Mesodermal cell (in vitro differentiated cells): ENCODE measurements around the gene CERS6.
"Not testable (repeated sequence)": the region's sequence is repeated elsewhere in the genome, so short reads cannot be mapped to it uniquely, and the experiment has no call there.

Experiments
- H3K27ac ChIP-seq: 2 replicates; pipeline ENCODE4 v1.7.0; 2013; ENCODE audit warnings: mild to moderate bottlenecking, low read depth, low read length, moderate library complexity; ENCODE audit not compliant: severe bottlenecking
- H3K36me3 ChIP-seq: 2 replicates; pipeline ENCODE4 v1.7.1; 2013; ENCODE audit warnings: mild to moderate bottlenecking, low read length, moderate library complexity; ENCODE audit not compliant: control insufficient read depth, insufficient read depth
- H3K4me1 ChIP-seq: one replicate; pipeline ENCODE4 v1.7.1; 2013; ENCODE audit warnings: mild to moderate bottlenecking, low read length; ENCODE audit not compliant: insufficient read depth, control insufficient read depth, poor library complexity, severe bottlenecking
- H3K4me3 ChIP-seq: 2 replicates; pipeline ENCODE4 v1.7.0; 2013; ENCODE audit warnings: low read length, control low read depth, mild to moderate bottlenecking; ENCODE audit not compliant: insufficient read depth, poor library complexity, severe bottlenecking; ENCODE audit errors: extremely low read depth
- H3K9me3 ChIP-seq: 2 replicates; pipeline ENCODE4 v1.7.1; 2013; ENCODE audit warnings: mild to moderate bottlenecking, low read length, moderate library complexity; ENCODE audit not compliant: control insufficient read depth
- WGBS, 2 experiments: methylation state at CpG; one replicate each; pipeline ENCODE4 v1.1.5; 2013; ENCODE audit warnings: missing lambda C conversion rate in 2 of 2; ENCODE audit not compliant: insufficient coverage in 2 of 2; 5-methylcytosine and 5-hydroxymethylcytosine counted together

CERS6 gene

GRCh38 chr2:168658706-168659105, 202.6 kb downstream of the CERS6 start:
- Histone ChIP-seq H3K27ac (no peak overlapping the region), H3K9me3 (no peaks in the 10 kb centered on the region), H3K36me3 (no peaks in the 10 kb centered on the region), H3K4me1 (peaks cover 31% of the 10 kb centered on the region), H3K4me3 (no peak overlapping the region)
- 83 to 100% methylated on average over 2 to 3 of the region's 4 CpGs for WGBS, 2 experiments

GRCh38 chr2:168660870-168661862, 205.1 kb downstream of the CERS6 start:
- WGBS, 2 experiments, result 35 to 40% methylated on average over 3 to 6 of the region's 9 CpGs
- H3K27ac ChIP-seq, result peak overlapping the region; percentile 54

GRCh38 chr2:168661863-168662256, 205.8 kb downstream of the CERS6 start:
- Histone ChIP-seq H3K4me1 (peaks cover 36% of the 10 kb centered on the region), H3K27ac (peak overlapping the region; percentile 54)

More at GRCh38 chr2:168660870-168661862, 205.1 kb downstream of the CERS6 start:
- H3K4me1 ChIP-seq, result peaks cover 36% of the 10 kb centered on the region
- H3K4me3 ChIP-seq, result no peak overlapping the region
- no peaks in the 10 kb centered on the region for H3K36me3 ChIP-seq
- H3K9me3 ChIP-seq, result no peaks in the 10 kb centered on the region

GRCh38 chr2:168662651-168663208, 206.7 kb downstream of the CERS6 start:
- Histone ChIP-seq H3K4me1 (peaks cover 36% of the 10 kb centered on the region), H3K9me3 (no peaks in the 10 kb centered on the region), H3K4me3 (no peak overlapping the region), H3K27ac (no peak overlapping the region), H3K36me3 (no peaks in the 10 kb centered on the region)
- WGBS, 2 experiments, result 81 to 90% methylated on average over 2 to 6 of the region's 7 CpGs

More at GRCh38 chr2:168661863-168662256, 205.8 kb downstream of the CERS6 start:
- Histone ChIP-seq H3K36me3 (no peaks in the 10 kb centered on the region), H3K9me3 (no peaks in the 10 kb centered on the region), H3K4me3 (no peak overlapping the region)
- WGBS, 2 experiments, result 71 to 83% methylated on average over 1 to 2 of the region's 3 CpGs

GRCh38 chr2:168663993-168664392, 207.9 kb downstream of the CERS6 start:
- 86 to 100% methylated on average over 1 to 2 of the region's 3 CpGs for WGBS, 2 experiments
- no peak overlapping the region for H3K27ac ChIP-seq
- H3K36me3 ChIP-seq, result no peaks in the 10 kb centered on the region
- no peak overlapping the region for H3K4me3 ChIP-seq
- H3K9me3 ChIP-seq, result no peaks in the 10 kb centered on the region
- peaks cover 36% of the 10 kb centered on the region for H3K4me1 ChIP-seq

- not testable (repeated sequence) for H3K4me3 ChIP-seq, H3K9me3 ChIP-seq, H3K36me3 ChIP-seq, H3K27ac ChIP-seq
- 97 to 100% methylated on average over 3 of the region's 3 CpGs for WGBS, 2 experiments
- H3K4me1 ChIP-seq, result peaks cover 36% of the 10 kb centered on the region
These were observed 208.6 kb downstream of the CERS6 start for GRCh38 chr2:168664715-168665114.

GRCh38 chr2:168666339-168666738, 210.3 kb downstream of the CERS6 start:
- Histone ChIP-seq H3K4me1 (peaks cover 20% of the 10 kb centered on the region), H3K4me3 (no peak overlapping the region), H3K36me3 (no peaks in the 10 kb centered on the region), H3K27ac (no peak overlapping the region), H3K9me3 (no peaks in the 10 kb centered on the region)
- no CpG with 5 or more reads among the region's 1 CpG for WGBS, 2 experiments

- Histone ChIP-seq H3K4me1 (peaks cover 12% of the 10 kb centered on the region), H3K9me3 (no peaks in the 10 kb centered on the region), H3K36me3 (no peaks in the 10 kb centered on the region), H3K27ac (no peak overlapping the region), H3K4me3 (no peak overlapping the region)
- 88% methylated on average over 2 of the region's 3 CpGs; no CpG with 5 or more reads in 1 of the 2 experiments for WGBS, 2 experiments
These were observed 211.1 kb downstream of the CERS6 start for GRCh38 chr2:168667156-168667555.

GRCh38 chr2:168669151-168669550, 213.1 kb downstream of the CERS6 start:
- Histone ChIP-seq H3K4me1 (peaks cover under 1% of the 10 kb centered on the region), H3K9me3 (no peaks in the 10 kb centered on the region), H3K36me3 (no peaks in the 10 kb centered on the region), H3K27ac (no peak overlapping the region), H3K4me3 (no peak overlapping the region)

GRCh38 chr2:168670478-168670877, 214.4 kb downstream of the CERS6 start:
- WGBS, 2 experiments, result no CpG with 5 or more reads among the region's 1 CpG
- no peak overlapping the region for H3K4me3 ChIP-seq
- H3K36me3 ChIP-seq, result no peaks in the 10 kb centered on the region
- H3K9me3 ChIP-seq, result no peaks in the 10 kb centered on the region
- H3K4me1 ChIP-seq, result no peaks in the 10 kb centered on the region
- no peak overlapping the region for H3K27ac ChIP-seq

- no peak overlapping the region for H3K4me3 ChIP-seq
- H3K36me3 ChIP-seq, result no peaks in the 10 kb centered on the region
- H3K27ac ChIP-seq, result no peak overlapping the region
- no peaks in the 10 kb centered on the region for H3K9me3 ChIP-seq
- WGBS, 2 experiments, result 80 to 83% methylated on average over 1 of the region's 2 CpGs
- H3K4me1 ChIP-seq, result no peaks in the 10 kb centered on the region
These were observed 215.9 kb downstream of the CERS6 start for GRCh38 chr2:168671932-168672331.
